OCI-LY1 (cell line): ENCODE results near the gene CRADD.

ENCODE experiments used
- H2AFZ ChIP-seq: fragments of 200-600 bp; sonication (generic), shearing (Covaris generic); 2 replicates; pipeline ENCODE4 v1.6.0; 2014; ENCODE audit warnings: antibody characterized with exemption, mild to moderate bottlenecking, low read length
- H3F3A ChIP-seq: fragments of 200-600 bp; sonication (generic), shearing (Covaris generic); 2 replicates; pipeline ENCODE4 v1.6.0; 2014; ENCODE audit warnings: mild to moderate bottlenecking, antibody characterized with exemption, low read length, moderate library complexity; ENCODE audit not compliant: insufficient read depth
- H3K27ac ChIP-seq: fragments of 200-600 bp; sonication (generic); 2 replicates; pipeline ENCODE4 v1.5.1; 2014; ENCODE audit warnings: low read length, mixed run types, mild to moderate bottlenecking, low read depth; ENCODE audit not compliant: poor library complexity, severe bottlenecking
- H3K27me3 ChIP-seq: fragments of 200-600 bp; sonication (generic); 2 replicates; pipeline ENCODE4 v1.6.0; 2014; ENCODE audit warnings: antibody characterized with exemption, mild to moderate bottlenecking, low read length, moderate library complexity; ENCODE audit not compliant: insufficient read depth
- H3K36me3 ChIP-seq: fragments of 200-600 bp; sonication (generic); 2 replicates; pipeline ENCODE4 v1.6.1; 2014; ENCODE audit warnings: mild to moderate bottlenecking, antibody characterized with exemption, low read length, moderate library complexity, mixed read lengths; ENCODE audit not compliant: insufficient read depth
- H3K4me1 ChIP-seq: fragments of 200-600 bp; sonication (generic); 2 replicates; pipeline ENCODE4 v1.5.1; 2014; ENCODE audit warnings: mild to moderate bottlenecking, low read length, moderate library complexity; ENCODE audit not compliant: insufficient read depth, severe bottlenecking
- H3K4me2 ChIP-seq: fragments of 200-600 bp; sonication (generic), shearing (Covaris generic); 2 replicates; pipeline ENCODE4 v1.6.1; 2014; ENCODE audit warnings: low read length
- H3K4me3 ChIP-seq: fragments of 200-600 bp; sonication (generic); 2 replicates; pipeline ENCODE4 v1.5.1; 2014; ENCODE audit warnings: low read length, low read depth, mild to moderate bottlenecking, mixed read lengths; ENCODE audit not compliant: poor library complexity, severe bottlenecking
- H3K79me2 ChIP-seq: fragments of 200-600 bp; shearing (Covaris generic); 2 replicates; pipeline ENCODE4 v1.6.1; 2016; ENCODE audit warnings: mixed run types, low read length, mixed read lengths; ENCODE audit not compliant: insufficient read depth
- H3K9ac ChIP-seq: fragments of 200-600 bp; sonication (generic), shearing (Covaris generic); 2 replicates; pipeline ENCODE4 v1.6.1; 2014; ENCODE audit warnings: mild to moderate bottlenecking, low read length, mixed read lengths
- H3K9me2 ChIP-seq: fragments of 200-600 bp; sonication (generic), shearing (Covaris generic); 2 replicates; pipeline ENCODE4 v1.6.1; 2014; ENCODE audit warnings: low read depth, mild to moderate bottlenecking, low read length, mixed read lengths
- H3K9me3 ChIP-seq: fragments of 200-600 bp; shearing (Covaris generic); 2 replicates; pipeline ENCODE4 v1.6.1; 2014; ENCODE audit warnings: low read length, mixed read lengths
- H4K20me1 ChIP-seq: fragments of 200-600 bp; sonication (generic), shearing (Covaris generic); 2 replicates; pipeline ENCODE4 v1.6.0; 2016; ENCODE audit warnings: mild to moderate bottlenecking, low read length; ENCODE audit not compliant: insufficient read depth
- CTCF ChIP-seq: fragments of 200-600 bp; sonication (generic), shearing (Covaris generic); IDR thresholded peaks from 2 replicates; pipeline ENCODE4 v1.5.1; 2017; ENCODE audit warnings: mild to moderate bottlenecking, antibody characterized with exemption, low read length, moderate library complexity, mixed read lengths
- EZH2 ChIP-seq: fragments of 200-600 bp; sonication (generic), shearing (Covaris generic); IDR thresholded peaks from 2 replicates; pipeline ENCODE4 v1.8.0; 2017; ENCODE audit warnings: borderline replicate concordance, mixed run types, mild to moderate bottlenecking, antibody characterized with exemption, low read length, moderate library complexity, mixed read lengths

The CRADD gene

DNA sequence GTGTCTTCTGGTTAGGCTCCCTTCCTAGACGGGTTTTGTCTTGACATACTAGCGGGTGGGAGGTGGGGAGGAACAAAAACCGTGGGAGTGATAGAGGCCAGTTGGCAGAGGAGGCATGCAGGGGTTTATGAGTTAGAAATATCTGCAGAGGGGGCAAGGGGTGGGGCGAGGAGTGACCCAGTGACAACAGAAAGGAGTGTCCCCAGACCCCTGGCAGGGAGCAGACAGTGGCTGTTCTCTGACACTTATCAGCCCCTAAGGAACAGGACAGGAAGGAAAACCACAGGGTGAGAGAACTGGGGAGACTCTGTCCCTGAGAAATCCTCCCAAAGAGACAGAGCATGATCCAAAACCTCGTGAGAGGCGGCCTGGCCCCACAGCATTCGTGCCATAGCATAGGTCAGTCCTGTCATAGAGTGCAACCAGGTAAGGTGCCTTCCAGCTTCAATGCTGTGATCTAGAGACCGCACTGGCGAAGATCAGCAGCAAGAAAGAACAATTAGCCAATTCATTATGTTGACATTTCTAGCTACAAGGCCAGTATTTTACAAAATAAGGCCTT is 141.4 kb downstream of the CRADD start:
- H3K9me3 ChIP-seq, result no peaks in the 10 kb centered on the region
- H4K20me1 ChIP-seq, result no peaks in the 10 kb centered on the region
- H3K79me2 ChIP-seq, result no peaks in the 10 kb centered on the region
- H3K27me3 ChIP-seq, result no peaks in the 10 kb centered on the region
- no peaks in the 10 kb centered on the region for H3F3A ChIP-seq
- no peak overlapping the region for H3K9ac ChIP-seq
- no peak overlapping the region for H3K27ac ChIP-seq
- H3K4me3 ChIP-seq, result no peak overlapping the region
- no peak overlapping the region for H3K4me2 ChIP-seq
- no peaks in the 10 kb centered on the region; the same call in 1 of the 2 replicates for H3K36me3 ChIP-seq
- TF ChIP-seq EZH2 (no peak), CTCF (no peak)
- H2AFZ ChIP-seq, result no peak overlapping the region
- H3K9me2 ChIP-seq, result no peaks in the 10 kb centered on the region
- H3K4me1 ChIP-seq, result peaks cover 10% of the 10 kb centered on the region

GRCh38 chr12:93819050-93819491 is 141.9 kb downstream of the CRADD start:
- Histone ChIP-seq H3K4me3 (no peak overlapping the region), H3K27me3 (no peaks in the 10 kb centered on the region), H3K4me2 (no peak overlapping the region), H3K79me2 (no peaks in the 10 kb centered on the region), H3K27ac (no peak overlapping the region), H3K4me1 (peaks cover 10% of the 10 kb centered on the region), H3K36me3 (no peaks in the 10 kb centered on the region; the same call in 1 of the 2 replicates), H3K9me2 (no peaks in the 10 kb centered on the region), H3F3A (no peaks in the 10 kb centered on the region), H2AFZ (no peak overlapping the region), H4K20me1 (no peaks in the 10 kb centered on the region), H3K9ac (no peak overlapping the region), H3K9me3 (no peaks in the 10 kb centered on the region)
- TF ChIP-seq CTCF, result no peak
- no peak for TF ChIP-seq EZH2

DNA sequence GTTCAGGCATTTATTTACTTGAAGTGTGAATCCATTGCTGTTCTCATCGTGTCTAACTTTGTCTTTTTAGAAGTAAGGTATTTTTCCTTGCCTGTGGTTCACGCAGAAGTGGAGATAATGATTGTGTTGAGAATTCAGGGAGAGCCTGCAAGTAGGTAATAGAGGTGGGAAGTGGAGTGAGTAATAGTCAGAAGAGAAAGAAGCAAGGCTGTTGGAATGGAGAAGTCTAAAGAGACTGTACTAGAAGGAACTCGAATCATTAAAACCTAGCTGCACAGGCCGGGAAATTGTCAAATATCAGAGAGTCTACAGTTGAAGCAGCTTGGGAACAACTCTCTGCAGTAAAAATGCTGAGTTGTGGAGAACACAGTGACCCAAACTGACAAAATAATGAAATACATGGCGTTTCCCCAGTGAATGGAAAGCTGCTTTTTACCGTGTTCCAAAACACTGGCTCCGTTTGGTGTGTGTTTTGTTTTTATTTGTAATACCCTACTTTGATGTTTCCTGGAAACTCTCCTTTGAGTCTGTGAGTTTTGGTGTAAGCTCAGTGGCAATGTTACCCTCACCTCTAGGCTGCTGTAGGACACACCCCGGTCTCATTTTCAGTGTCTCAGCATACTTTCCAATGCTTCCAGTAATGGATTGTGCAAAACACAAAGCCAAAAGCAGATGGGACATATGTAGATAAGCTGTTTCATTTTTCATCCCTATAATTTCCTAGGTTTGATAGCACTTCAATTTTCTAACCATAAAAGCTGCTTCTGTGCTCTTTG is 146.6 kb downstream of the CRADD start:
- H3K27me3 ChIP-seq, result no peaks in the 10 kb centered on the region
- no peak overlapping the region for H3K9ac ChIP-seq
- H3K36me3 ChIP-seq, result no peaks in the 10 kb centered on the region; the same call in 1 of the 2 replicates
- TF ChIP-seq CTCF, result no peak
- no peak for TF ChIP-seq EZH2
- H3K4me3 ChIP-seq, result no peak overlapping the region
- no peaks in the 10 kb centered on the region for H3F3A ChIP-seq
- H4K20me1 ChIP-seq, result no peaks in the 10 kb centered on the region
- H3K9me2 ChIP-seq, result no peaks in the 10 kb centered on the region
- H3K4me2 ChIP-seq, result no peak overlapping the region
- no peaks in the 10 kb centered on the region for H3K79me2 ChIP-seq
- H3K4me1 ChIP-seq, result no peaks in the 10 kb centered on the region
- no peak overlapping the region for H2AFZ ChIP-seq
- no peak overlapping the region for H3K27ac ChIP-seq
- no peaks in the 10 kb centered on the region for H3K9me3 ChIP-seq
